OCI-LY1 (cell line): ENCODE results near the gene MEA1.

Experiments used
- CTCF ChIP-seq: fragments of 200-600 bp; sonication (generic), shearing (Covaris generic); IDR thresholded peaks from 2 replicates; pipeline ENCODE4 v1.5.1; 2017; ENCODE audit warnings: mild to moderate bottlenecking, antibody characterized with exemption, low read length, moderate library complexity, mixed read lengths
- EZH2 ChIP-seq: fragments of 200-600 bp; sonication (generic), shearing (Covaris generic); IDR thresholded peaks from 2 replicates; pipeline ENCODE4 v1.8.0; 2017; ENCODE audit warnings: borderline replicate concordance, mixed run types, mild to moderate bottlenecking, antibody characterized with exemption, low read length, moderate library complexity, mixed read lengths

- TF ChIP-seq CTCF (no peak), EZH2 (no peak)
Observed at GRCh38 chr6:43060755-43061633, 47.2 kb upstream of the MEA1 start.
